GM12878 (cell line): ENCODE measurements around the gene GNAQ. TPM values are rescaled to one million over a fixed set of nuclear protein-coding genes. Genes with fewer than 3 reads are reported as not detected.

Experiments used
- ATAC-seq: fragments of 200-7000 bp; cut with Tn5 transposase; 3 replicates; pipeline ENCODE4 v1.9.1; 2020; ENCODE audit warnings: mild to moderate bottlenecking, moderate library complexity
- BruUV-seq: library from RNA; stranded (reverse); fragments of 400-500 nt; replicated peaks from 2 replicates; lab custom pipeline; 2021; lab: Mats Ljungman, UMichigan
- CTCF ChIA-PET: fragments of 300-600 bp; sonication (Branson Sonifier 250); formaldehyde crosslinking; extraction: SDS; loops from one replicate; lab custom pipeline; 2021; ENCODE audit warnings: inconsistent platforms; lab: Yijun Ruan, JAX
- POLR2A ChIA-PET: fragments of 350-600 bp; formaldehyde crosslinking; extraction: SDS; loops from one replicate; lab custom pipeline; 2021; ENCODE audit warnings: inconsistent platforms; lab: Charles Lee
- RAD21 ChIA-PET: fragments of 300-600 bp; sonication (Branson Sonifier 250); formaldehyde crosslinking; loops from one replicate; lab custom pipeline; 2023; ENCODE audit warnings: antibody characterized with exemption; ENCODE audit not compliant: unreplicated experiment; lab: Charles Lee
- SMC1A ChIA-PET: fragments of 300-600 bp; sonication (Branson Sonifier 250); formaldehyde crosslinking; loops from one replicate; lab custom pipeline; 2023; ENCODE audit not compliant: unreplicated experiment, uncharacterized antibody; lab: Charles Lee
- DNase-seq: peaks from one replicate; pipeline ENCODE4 v3.0.0-alpha.2; 2011; ENCODE audit warnings: low read depth, low spot score
- FAIRE-seq: peaks from 3 replicates; lab custom pipeline; 2011; peaks lifted over from hg19 to GRCh38; lab: Jason Lieb, UNC
- H2AFZ ChIP-seq: 2 replicates; pipeline ENCODE4 v1.6.0; 2011; ENCODE audit warnings: low read depth, low read length, control low read depth; ENCODE audit not compliant: control insufficient read depth
- H3K27ac ChIP-seq: 2 replicates; pipeline ENCODE4 v1.5.1; 2011; ENCODE audit warnings: control low read depth; ENCODE audit not compliant: control insufficient read depth, insufficient read depth
- H3K27me3 ChIP-seq, 2 experiments: replicated peaks in 1 of 2; 2 replicates each; pipeline versions ENCODE4 v1.6.0 to v1.6.1; 2011; ENCODE audit warnings: low read length in 1 of 2; ENCODE audit not compliant: control insufficient read depth in 2 of 2, insufficient read depth in 2 of 2
- H3K36me3 ChIP-seq, 2 experiments: 2 replicates each; pipeline ENCODE4 v1.5.1; 2011; ENCODE audit warnings: low read length in 1 of 2; ENCODE audit not compliant: control insufficient read depth in 2 of 2, insufficient read depth in 2 of 2
- H3K4me1 ChIP-seq: 2 replicates; pipeline ENCODE4 v1.6.1; 2011; ENCODE audit warnings: mild to moderate bottlenecking, low read length, moderate library complexity, mixed read lengths; ENCODE audit not compliant: control insufficient read depth, insufficient read depth
- H3K4me2 ChIP-seq: 2 replicates; pipeline ENCODE4 v1.6.0; 2011; ENCODE audit warnings: control low read depth; ENCODE audit not compliant: control insufficient read depth, insufficient read depth
- H3K4me3 ChIP-seq: fragments of 200-600 bp; sonication (generic); 2 replicates; pipeline ENCODE4 v1.5.1; 2016
- H3K79me2 ChIP-seq: 2 replicates; pipeline ENCODE4 v1.6.0; 2011; ENCODE audit warnings: low read length; ENCODE audit not compliant: control insufficient read depth, insufficient read depth
- H3K9ac ChIP-seq: 2 replicates; pipeline ENCODE4 v1.8.0; 2011; ENCODE audit warnings: low read length, control low read depth, mixed read lengths; ENCODE audit not compliant: control insufficient read depth, insufficient read depth
- H3K9me3 ChIP-seq: replicated peaks from 3 replicates; pipeline ENCODE4 v1.5.1; 2011; ENCODE audit warnings: mild to moderate bottlenecking, low read length; ENCODE audit not compliant: control insufficient read depth, insufficient read depth
- H4K20me1 ChIP-seq: 2 replicates; pipeline ENCODE4 v1.6.0; 2011; ENCODE audit not compliant: control insufficient read depth, insufficient read depth
- ELK1 ChIP-seq: IDR thresholded peaks from 2 replicates; pipeline ENCODE4 v1.6.1; 2012; ENCODE audit warnings: low read depth, low read length, improper control_type of control experiment
- EZH2 ChIP-seq: IDR thresholded peaks from 2 replicates; pipeline ENCODE4 v1.6.1; 2012; ENCODE audit warnings: low read depth, mild to moderate bottlenecking, control low read depth, inconsistent platforms, low read length, borderline replicate concordance; ENCODE audit not compliant: control insufficient read depth
- NR2C2 ChIP-seq: IDR thresholded peaks from 2 replicates; pipeline ENCODE4 v1.6.1; 2011; ENCODE audit warnings: borderline replicate concordance, low read depth; ENCODE audit not compliant: control insufficient read depth, insufficient read length
- PRDM15 ChIP-seq: fragments of 450-650 bp; formaldehyde crosslinking; IDR thresholded peaks from 2 replicates; pipeline ENCODE4 v1.4.0; 2020; ENCODE audit warnings: mild to moderate bottlenecking, moderate library complexity
- RFX5 ChIP-seq: IDR thresholded peaks from 2 replicates; pipeline ENCODE4 v1.6.1; 2011; ENCODE audit warnings: low read depth, low read length, improper control_type of control experiment
- ZNF384 ChIP-seq: IDR thresholded peaks from 2 replicates; pipeline ENCODE4 v1.6.1; 2012; ENCODE audit warnings: low read depth, mild to moderate bottlenecking, low read length, improper control_type of control experiment, borderline replicate concordance
- ZNF622 ChIP-seq: fragments of 450-650 bp; IDR thresholded peaks from 2 replicates; pipeline ENCODE4 v1.6.1; 2017; ENCODE audit warnings: mild to moderate bottlenecking, inconsistent platforms
- WGBS: methylation state at CpG from one replicate; pipeline ENCODE4 v1.1.6; 2016; ENCODE audit warnings: low lambda C conversion rate; ENCODE audit not compliant: insufficient replicate concordance, insufficient coverage; ENCODE audit errors: missing lambda C conversion rate; 5-methylcytosine and 5-hydroxymethylcytosine counted together
- in situ Hi-C: fragments of 300-500 bp; cut with MboI; formaldehyde crosslinking; loops from 9 replicates; pipeline ENCODE4 v1.14.3; 2018; ENCODE audit warnings: mixed read lengths
- intact Hi-C: fragments of 100-400 bp; cut with micrococcal nuclease; formaldehyde crosslinking; loops from one replicate; pipeline ENCODE4 v1.14.2; 2022; ENCODE audit not compliant: unreplicated experiment
- polyA plus RNA-seq, 11 experiments: library from polyadenylated mRNA; depleted of rRNA in 4 of 11; unstranded in 6 of 11; stranded (reverse) in 5 of 11; fragments of >200 nt; fragmentation: Nextera tagmentation in 4 of 11; fragmentation: Illumina TruSeq in 1 of 11; extraction: Ambion mirVana in 4 of 11; extraction: Trizol in 1 of 11; gene quantifications; 1 replicate in 1 of 11; 2 replicates in 10 of 11; pipeline versions ENCODE4 v1.2.1 to v1.2.3, GENCODE V29; 2011 to 2016; ENCODE audit warnings: inconsistent platforms in 2 of 11, missing spikeins in 2 of 11, low read depth in 1 of 11
- total RNA-seq, 4 experiments: library from RNA; depleted of rRNA in 3 of 4; stranded (reverse); fragments of >200 nt in 3 of 4; fragmentation: Illumina TruSeq in 1 of 4; extraction: Trizol in 1 of 4; gene quantifications; 2 replicates each; pipeline versions ENCODE4 v1.2.1 to v1.2.3, GENCODE V29; 2013 to 2021

Gene GNAQ
- total and polyA plus RNA-seq, 10 of the 15 experiments (the other 5 are each of a cell fraction or from before 2014, with no cell fraction given) = 0.15 to 47.2 (median 0.49) TPM

GRCh38 chr9:77826116-77826515 lies 205.5 kb downstream of the GNAQ start:
- peaks cover 3% of the 10 kb centered on the region; the same call in 1 of the 2 replicates for H3K4me1 ChIP-seq
- no peak overlapping the region for H3K4me3 ChIP-seq
- DNase-seq (no peak), FAIRE-seq (no peak), ATAC-seq (no peak)
- ChIA-PET POLR2A (interaction anchor here (0.6 to 1.4 kb wide), 4 partner anchors 8 to 54 kb away, joined by 3 to 5 read pairs (median 3); no protein-coding TSS in a partner anchor), SMC1A (interaction anchor here (0.8 to 1.9 kb wide), 8 partner anchors 9 to 210 kb away, joined by 3 to 10 read pairs (median 4); no protein-coding TSS in a partner anchor), RAD21 (interaction anchor here (0.6 to 1.1 kb wide), 6 partner anchors 8 to 155 kb away, joined by 3 to 7 read pairs (median 3); no protein-coding TSS in a partner anchor), CTCF (interaction anchor here (0.6 to 2.7 kb wide), 5 partner anchors 8 to 209 kb away, joined by 3 to 13 read pairs (median 4); no protein-coding TSS in a partner anchor)
- TF ChIP-seq ZNF622 (no peak), NR2C2 (no peak), EZH2 (no peak), ELK1 (no peak), ZNF384 (no peak), RFX5 (no peak), PRDM15 (CRISPR knock-in tag) (no peak)
- H3K9ac ChIP-seq = no peak overlapping the region
- H4K20me1 ChIP-seq = no peaks in the 10 kb centered on the region
- WGBS = 33% methylated on average over 2 of the region's 2 CpGs
- BruUV-seq = no TSS peak
- H3K27ac ChIP-seq = no peak overlapping the region
- no peak overlapping the region for H2AFZ ChIP-seq
- no peaks in the 10 kb centered on the region for H3K79me2 ChIP-seq
- H3K36me3 ChIP-seq = no peaks in the 10 kb centered on the region
- H3K4me2 ChIP-seq = no peak overlapping the region
- H3K27me3 ChIP-seq = no peaks in the 10 kb centered on the region; a peak in 1 of 4 replicates
- no peaks in the 10 kb centered on the region for H3K9me3 ChIP-seq
- intact Hi-C loops (loop anchor here (5.0 kb wide), 1 partner anchor 541 kb away; no protein-coding TSS in a partner anchor), in situ Hi-C loops (no loop called here)
